ENCODE measurements around the gene ADORA1. TPM values are rescaled to one million over a fixed set of nuclear protein-coding genes. Genes with fewer than 3 reads are reported as not detected.

ADORA1 gene
- total RNA-seq, 2 experiments from 2014 or later = not detected

DNA sequence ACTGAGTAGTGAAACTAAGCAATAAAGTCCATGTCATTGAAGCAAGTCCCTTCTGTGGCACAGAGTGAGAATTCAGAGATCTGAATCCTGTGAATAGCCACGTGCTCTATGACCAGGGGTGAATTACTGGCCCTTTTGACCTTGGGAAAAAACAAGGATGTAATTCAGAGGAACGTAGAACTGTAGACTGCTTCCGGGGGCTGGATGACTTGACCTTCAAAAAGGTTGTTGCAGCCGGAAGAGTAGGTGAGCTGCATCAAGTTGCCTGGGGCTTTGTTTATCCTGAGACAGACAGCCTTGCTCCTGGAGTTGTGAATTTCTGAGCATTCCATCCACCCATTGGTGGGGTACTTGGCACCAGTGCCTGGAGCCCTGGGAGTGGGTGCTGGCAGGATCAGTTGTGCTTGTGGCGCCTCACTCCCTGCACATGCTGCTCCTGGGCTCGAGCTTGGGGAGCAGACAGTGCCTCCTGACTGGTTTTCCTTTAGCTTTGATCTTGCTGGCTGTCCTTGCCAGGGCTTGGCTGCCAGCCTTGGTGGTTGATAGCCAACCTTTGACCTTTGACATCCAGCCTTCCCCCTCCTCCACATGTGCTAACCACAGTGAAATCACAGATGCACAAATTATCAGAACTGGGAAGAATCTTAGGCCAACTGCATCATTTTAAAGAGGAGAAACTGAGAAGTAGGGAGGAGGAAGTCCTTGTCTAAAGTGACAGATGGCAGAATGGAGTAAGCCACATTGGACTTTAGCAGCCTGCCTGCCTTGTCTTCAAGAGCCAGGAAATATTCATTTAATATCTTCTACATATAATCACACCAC is 25.5 kb upstream of the ADORA1 start:
- no peak overlapping the region for H3K4me2 ChIP-seq (ENCODE audit: low read length)
- H3K4me3 ChIP-seq (ENCODE audit: low read depth, low read length, poor library complexity, severe bottlenecking) = no peak overlapping the region
- no peaks in the 10 kb centered on the region for H3K36me3 ChIP-seq (ENCODE audit: insufficient read depth, low read length)
- H3K4me1 ChIP-seq (ENCODE audit: insufficient read depth, low read length, poor library complexity, severe bottlenecking) = no peaks in the 10 kb centered on the region
- no peak overlapping the region for H3K27ac ChIP-seq (ENCODE audit: low read depth, low read length, poor library complexity, severe bottlenecking)
- no peaks in the 10 kb centered on the region for H3K9me2 ChIP-seq (ENCODE audit: insufficient read depth, low read length)
- no peak overlapping the region for H2AFZ ChIP-seq (ENCODE audit: low read length)
- H3K79me2 ChIP-seq (ENCODE audit: insufficient read depth, low read depth, low read length) = no peaks in the 10 kb centered on the region
- H4K20me1 ChIP-seq (ENCODE audit: insufficient read depth, low read length) = no peaks in the 10 kb centered on the region
- TF ChIP-seq EZH2phosphoT487 (IDR thresholded peaks at IDR 0.05; ENCODE audit: borderline replicate concordance, low read depth, low read length) = no peak
- TF ChIP-seq, protein P1, sequence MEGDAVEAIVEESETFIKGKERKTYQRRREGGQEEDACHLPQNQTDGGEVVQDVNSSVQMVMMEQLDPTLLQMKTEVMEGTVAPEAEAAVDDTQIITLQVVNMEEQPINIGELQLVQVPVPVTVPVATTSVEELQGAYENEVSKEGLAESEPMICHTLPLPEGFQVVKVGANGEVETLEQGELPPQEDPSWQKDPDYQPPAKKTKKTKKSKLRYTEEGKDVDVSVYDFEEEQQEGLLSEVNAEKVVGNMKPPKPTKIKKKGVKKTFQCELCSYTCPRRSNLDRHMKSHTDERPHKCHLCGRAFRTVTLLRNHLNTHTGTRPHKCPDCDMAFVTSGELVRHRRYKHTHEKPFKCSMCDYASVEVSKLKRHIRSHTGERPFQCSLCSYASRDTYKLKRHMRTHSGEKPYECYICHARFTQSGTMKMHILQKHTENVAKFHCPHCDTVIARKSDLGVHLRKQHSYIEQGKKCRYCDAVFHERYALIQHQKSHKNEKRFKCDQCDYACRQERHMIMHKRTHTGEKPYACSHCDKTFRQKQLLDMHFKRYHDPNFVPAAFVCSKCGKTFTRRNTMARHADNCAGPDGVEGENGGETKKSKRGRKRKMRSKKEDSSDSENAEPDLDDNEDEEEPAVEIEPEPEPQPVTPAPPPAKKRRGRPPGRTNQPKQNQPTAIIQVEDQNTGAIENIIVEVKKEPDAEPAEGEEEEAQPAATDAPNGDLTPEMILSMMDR (conservative IDR thresholded peaks at IDR 0.05; ENCODE audit: low read length) = no peak
- BruUV-seq (replicated peaks) = no TSS peak
- intact Hi-C loops (cut with micrococcal nuclease; ENCODE audit: unreplicated experiment) = no loop called here
- CTCF ChIA-PET (ENCODE audit: unreplicated experiment) = no interaction called here
- 0 out of 2 replicates have a peak, but pooled peaks cover 5% of the 10 kb centered on the region for H3K9me3 ChIP-seq (ENCODE audit: low read length)
- DNase-seq (ENCODE audit: low spot score) = no peak
- POLR2A ChIA-PET = no interaction called here

DNA sequence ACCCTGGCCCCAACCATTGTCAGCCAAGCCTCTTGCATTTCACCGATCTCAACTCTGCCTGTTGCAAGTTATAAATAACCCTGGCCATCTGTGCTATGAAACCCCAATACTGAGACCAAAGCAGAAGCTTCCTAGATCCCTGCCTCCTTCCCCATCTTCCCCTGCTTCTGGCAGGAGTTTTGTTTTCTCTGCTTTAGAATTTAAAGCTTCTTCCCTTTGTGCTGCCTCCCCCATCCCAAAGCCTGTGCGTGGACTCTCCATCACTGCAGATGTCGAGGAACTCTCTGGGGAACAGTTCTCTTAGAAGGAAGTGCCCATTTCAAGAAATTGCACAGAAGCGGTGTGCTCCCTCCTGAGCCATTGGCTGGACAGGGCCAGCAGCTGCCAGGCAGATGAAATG is 24.3 kb upstream of the ADORA1 start:
- Histone ChIP-seq H3K36me3 (ENCODE audit: insufficient read depth, low read length) (no peaks in the 10 kb centered on the region), H4K20me1 (ENCODE audit: insufficient read depth, low read length) (no peaks in the 10 kb centered on the region), H3K9me3 (ENCODE audit: low read length) (0 out of 2 replicates have a peak, but pooled peaks cover 5% of the 10 kb centered on the region), H3K79me2 (ENCODE audit: insufficient read depth, low read depth, low read length) (no peaks in the 10 kb centered on the region), H3K4me1 (ENCODE audit: insufficient read depth, low read length, poor library complexity, severe bottlenecking) (no peaks in the 10 kb centered on the region), H3K4me2 (ENCODE audit: low read length) (no peak overlapping the region), H3K9me2 (ENCODE audit: insufficient read depth, low read length) (no peaks in the 10 kb centered on the region), H2AFZ (ENCODE audit: low read length) (no peak overlapping the region), H3K4me3 (ENCODE audit: low read depth, low read length, poor library complexity, severe bottlenecking) (no peak overlapping the region), H3K27ac (ENCODE audit: low read depth, low read length, poor library complexity, severe bottlenecking) (no peak overlapping the region)
- no peak for TF ChIP-seq EZH2phosphoT487 (IDR thresholded peaks at IDR 0.05; ENCODE audit: borderline replicate concordance, low read depth, low read length)
- TF ChIP-seq, protein P1 (conservative IDR thresholded peaks at IDR 0.05; ENCODE audit: low read length) = no peak
- no TSS peak for BruUV-seq (replicated peaks)
- intact Hi-C loops (cut with micrococcal nuclease; ENCODE audit: unreplicated experiment) = no loop called here
- no peak for DNase-seq (ENCODE audit: low spot score)
- ChIA-PET CTCF (ENCODE audit: unreplicated experiment) (no interaction called here), POLR2A (interaction anchor here (0.6 kb wide), 1 partner anchor 9 kb away, joined by 3 read pairs; no protein-coding TSS in a partner anchor)

DNA sequence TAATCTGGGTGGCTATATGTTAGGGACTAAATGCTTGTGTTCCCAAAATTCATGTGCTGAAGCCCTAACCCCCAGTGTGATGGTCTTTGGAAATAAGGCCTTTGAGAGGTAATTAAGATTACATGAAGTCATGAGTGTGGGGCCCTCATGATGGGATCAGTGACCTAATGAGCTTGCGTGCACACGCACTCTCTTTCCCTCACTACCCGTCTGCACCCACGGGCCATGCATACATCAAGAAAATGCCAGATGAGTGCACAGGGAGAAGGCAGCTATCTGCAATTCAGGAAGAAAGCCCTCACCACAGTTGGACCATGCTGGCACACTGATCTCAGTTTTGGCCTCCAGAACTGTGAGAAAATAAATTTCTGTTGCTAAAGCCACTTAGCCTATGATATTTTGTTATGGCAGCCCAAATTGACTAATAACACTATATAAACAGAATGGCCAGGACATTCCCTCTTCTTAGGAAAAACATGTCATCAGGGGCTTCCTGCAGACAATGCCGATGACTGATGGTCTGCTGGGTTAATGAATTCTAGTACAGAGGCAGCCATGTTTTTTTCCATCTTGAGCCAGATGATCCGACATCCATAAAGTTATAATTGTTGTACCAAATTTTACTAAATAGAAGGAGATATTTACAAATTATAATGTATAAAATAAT is 23.6 kb upstream of the ADORA1 start:
- POLR2A ChIA-PET = no interaction called here
- no peaks in the 10 kb centered on the region for H3K4me1 ChIP-seq (ENCODE audit: insufficient read depth, low read length, poor library complexity, severe bottlenecking)
- H3K79me2 ChIP-seq (ENCODE audit: insufficient read depth, low read depth, low read length) = no peaks in the 10 kb centered on the region
- intact Hi-C loops (cut with micrococcal nuclease; ENCODE audit: unreplicated experiment) = no loop called here
- H3K27ac ChIP-seq (ENCODE audit: low read depth, low read length, poor library complexity, severe bottlenecking) = no peak overlapping the region
- DNase-seq (ENCODE audit: low spot score) = no peak
- H4K20me1 ChIP-seq (ENCODE audit: insufficient read depth, low read length) = no peaks in the 10 kb centered on the region
- no peak overlapping the region for H2AFZ ChIP-seq (ENCODE audit: low read length)
- no peak overlapping the region for H3K4me2 ChIP-seq (ENCODE audit: low read length)
- CTCF ChIA-PET (ENCODE audit: unreplicated experiment) = no interaction called here
- no peak for TF ChIP-seq EZH2phosphoT487 (IDR thresholded peaks at IDR 0.05; ENCODE audit: borderline replicate concordance, low read depth, low read length)
- TF ChIP-seq, protein P1 (conservative IDR thresholded peaks at IDR 0.05; ENCODE audit: low read length) = no peak
- BruUV-seq (replicated peaks) = no TSS peak
- H3K9me3 ChIP-seq (ENCODE audit: low read length) = 0 out of 2 replicates have a peak, but pooled peaks cover 5% of the 10 kb centered on the region
- H3K36me3 ChIP-seq (ENCODE audit: insufficient read depth, low read length) = no peaks in the 10 kb centered on the region
- no peak overlapping the region for H3K4me3 ChIP-seq (ENCODE audit: low read depth, low read length, poor library complexity, severe bottlenecking)
- H3K9me2 ChIP-seq (ENCODE audit: insufficient read depth, low read length) = no peaks in the 10 kb centered on the region
